K562 (cell line): ENCODE data around the gene UFC1. TPM values are rescaled to one million over a fixed set of nuclear protein-coding genes. Genes with fewer than 3 reads are reported as not detected.

Experiments
- ATAC-seq: fragments of 200-7000 bp; cut with Tn5 transposase; 3 replicates; pipeline ENCODE4 v1.9.1; 2020; ENCODE audit warnings: moderate library complexity
- BruUV-seq: library from RNA; stranded (reverse); fragments of 400-500 nt; replicated peaks from 2 replicates; lab custom pipeline; 2021; lab: Mats Ljungman, UMichigan
- CTCF ChIA-PET: fragments of 300-600 bp; formaldehyde crosslinking; extraction: SDS; loops from one replicate; lab custom pipeline; 2021; ENCODE audit warnings: low intra/inter-chr PET ratio; lab: Yijun Ruan, JAX
- POLR2A ChIA-PET: fragments of 300-600, 350-650 bp; sonication (Branson Sonifier 250); formaldehyde crosslinking; extraction: SDS; loops from one replicate; lab custom pipeline; 2021; ENCODE audit warnings: antibody characterized with exemption, inconsistent platforms; lab: Yijun Ruan, JAX
- DNase-seq, 4 experiments: peaks; one replicate each; pipeline versions ENCODE4 v3.0.0 to v3.0.0-alpha.2; 2011 to 2018; ENCODE audit warnings: low spot score in 3 of 4, mixed read lengths in 3 of 4; ENCODE audit errors: extremely low read depth in 1 of 4
- FAIRE-seq: peaks from 2 replicates; lab custom pipeline; 2011; peaks lifted over from hg19 to GRCh38; lab: Jason Lieb, UNC
- H2AFZ ChIP-seq: 2 replicates; pipeline ENCODE4 v1.6.0; 2011; ENCODE audit warnings: low read depth, low read length, control low read depth, inconsistent platforms
- H3K27ac ChIP-seq: fragments of 200-600 bp; 3 replicates; pipeline ENCODE4 v1.8.0; 2011; ENCODE audit warnings: low read depth, mild to moderate bottlenecking, control low read depth, inconsistent platforms, low read length, moderate library complexity, mixed read lengths; ENCODE audit errors: extremely low read depth
- H3K27me3 ChIP-seq, 2 experiments: fragments of 300-600 bp in 1 of 2; 2 replicates in 1 of 2; 3 replicates in 1 of 2; pipeline versions ENCODE4 v1.6.0 to v1.8.0; 2011; ENCODE audit warnings: inconsistent platforms in 2 of 2, low read length in 2 of 2, mild to moderate bottlenecking in 1 of 2, mixed read lengths in 1 of 2, moderate library complexity in 1 of 2; ENCODE audit not compliant: control insufficient read depth in 2 of 2, insufficient read depth in 2 of 2
- H3K36me3 ChIP-seq: fragments of 300-600 bp; 3 replicates; pipeline ENCODE4 v1.8.0; 2011; ENCODE audit warnings: mild to moderate bottlenecking, low read length, inconsistent platforms; ENCODE audit not compliant: control insufficient read depth, insufficient read depth
- H3K4me1 ChIP-seq, 2 experiments: fragments of 200-600 bp in 1 of 2; replicated peaks in 1 of 2; 2 replicates in 1 of 2; 3 replicates in 1 of 2; pipeline versions ENCODE4 v1.5.1 to v1.8.0; 2011; ENCODE audit warnings: inconsistent platforms in 2 of 2, low read length in 2 of 2, mild to moderate bottlenecking in 1 of 2, mixed read lengths in 1 of 2, moderate library complexity in 1 of 2; ENCODE audit not compliant: control insufficient read depth in 2 of 2, insufficient read depth in 2 of 2
- H3K4me2 ChIP-seq: 2 replicates; pipeline ENCODE4 v1.6.1; 2011; ENCODE audit warnings: low read length, control low read depth, inconsistent platforms, mixed read lengths; ENCODE audit not compliant: insufficient read depth
- H3K4me3 ChIP-seq: fragments of 200-600 bp; sonication (generic), shearing (Covaris generic); 2 replicates; pipeline ENCODE4 v1.5.1; 2016; ENCODE audit warnings: control low read depth, inconsistent platforms
- H3K79me2 ChIP-seq: fragments of 200-600 bp; 3 replicates; pipeline ENCODE4 v1.8.0; 2011; ENCODE audit warnings: low read length, inconsistent platforms; ENCODE audit not compliant: control insufficient read depth, insufficient read depth
- H3K9ac ChIP-seq, 2 experiments: 2 replicates each; pipeline versions ENCODE4 v1.6.0 to v1.6.1; 2011; ENCODE audit warnings: low read depth in 2 of 2, low read length in 2 of 2, control low read depth in 1 of 2, inconsistent platforms in 1 of 2, mild to moderate bottlenecking in 1 of 2, mixed read lengths in 1 of 2; ENCODE audit not compliant: insufficient read depth in 1 of 2
- H3K9me1 ChIP-seq: one replicate; pipeline ENCODE4 v1.6.0; 2011; ENCODE audit warnings: inconsistent platforms, mild to moderate bottlenecking, low read length, moderate library complexity; ENCODE audit not compliant: control insufficient read depth, insufficient read depth
- H3K9me3 ChIP-seq: replicated peaks from 2 replicates; pipeline ENCODE4 v1.5.1; 2011; ENCODE audit warnings: low read depth, low read length, inconsistent platforms; ENCODE audit not compliant: control insufficient read depth, insufficient read depth
- H4K20me1 ChIP-seq: replicated peaks from 2 replicates; pipeline ENCODE4 v1.6.1; 2011; ENCODE audit warnings: low read length, inconsistent platforms, mixed read lengths; ENCODE audit not compliant: control insufficient read depth, insufficient read depth
- CREM ChIP-seq: IDR thresholded peaks from 2 replicates; pipeline ENCODE4 v1.6.1; 2014; ENCODE audit warnings: antibody characterized with exemption, low read depth
- E2F4 ChIP-seq: sonication (generic); formaldehyde crosslinking; IDR thresholded peaks from 2 replicates; pipeline ENCODE4 v1.8.0; 2022; ENCODE audit warnings: mild to moderate bottlenecking, low read depth, missing genetic modification reagents
- EP400 ChIP-seq: fragments of 450-650 bp; IDR thresholded peaks from 2 replicates; pipeline ENCODE4 v1.6.1; 2017; ENCODE audit warnings: antibody characterized with exemption, mild to moderate bottlenecking, moderate library complexity
- HDAC8 ChIP-seq: fragments of 450-650 bp; IDR thresholded peaks from 2 replicates; pipeline ENCODE4 v1.6.1; 2016; ENCODE audit warnings: mild to moderate bottlenecking, missing genetic modification characterization, moderate library complexity, missing compliant biosample characterization
- MAFK ChIP-seq: IDR thresholded peaks from 2 replicates; pipeline ENCODE4 v1.6.1; 2011; ENCODE audit warnings: low read length, improper control_type of control experiment
- NCOA6 ChIP-seq: fragments of 450-650 bp; IDR thresholded peaks from 2 replicates; pipeline ENCODE4 v1.6.1; 2017; ENCODE audit warnings: mild to moderate bottlenecking
- NFYB ChIP-seq: IDR thresholded peaks from 2 replicates; pipeline ENCODE4 v1.6.1; 2011; ENCODE audit warnings: mild to moderate bottlenecking, moderate library complexity; ENCODE audit not compliant: insufficient read length; ENCODE audit errors: extremely low read depth
- SMARCA4 ChIP-seq: fragments of 450-650 bp; IDR thresholded peaks from 2 replicates; pipeline ENCODE4 v1.6.1; 2016
- SRSF3 ChIP-seq: fragments of 200-400 bp; formaldehyde crosslinking; IDR thresholded peaks from 2 replicates; pipeline ENCODE4 v1.6.1; 2016; ENCODE audit warnings: mild to moderate bottlenecking, low read length, moderate library complexity; ENCODE audit not compliant: insufficient read depth
- TOE1 ChIP-seq, 2 experiments: fragments of 450-650 bp in 1 of 2; sonication (generic) in 1 of 2; formaldehyde crosslinking in 1 of 2; IDR thresholded peaks; 2 replicates each; pipeline versions ENCODE4 v1.7.1 to v1.8.0; 2016 to 2022; ENCODE audit warnings: borderline replicate concordance in 2 of 2, mild to moderate bottlenecking in 2 of 2, antibody characterized with exemption in 1 of 2, inconsistent platforms in 1 of 2, low read depth in 1 of 2, missing genetic modification reagents in 1 of 2, moderate library complexity in 1 of 2
- ZKSCAN3 ChIP-seq: fragments of 250-450 bp; sonication (Bioruptor Pico); IDR thresholded peaks from 2 replicates; pipeline ENCODE4 v1.4.0; 2020
- ZNF133 ChIP-seq: fragments of 250-450 bp; sonication (Bioruptor Pico); IDR thresholded peaks from 2 replicates; pipeline ENCODE4 v1.4.0; 2020; ENCODE audit warnings: mild to moderate bottlenecking
- ZNF24 ChIP-seq: fragments of 450-650 bp; IDR thresholded peaks from 2 replicates; pipeline ENCODE4 v1.6.1; 2016
- ZNF609 ChIP-seq: sonication (generic); formaldehyde crosslinking; IDR thresholded peaks from 2 replicates; pipeline ENCODE4 v1.8.1; 2023; ENCODE audit warnings: missing genetic modification reagents, mild to moderate bottlenecking, borderline replicate concordance
- ZNF766 ChIP-seq: fragments of 200-800 bp; sonication (Bioruptor generic); conservative IDR thresholded peaks from 2 replicates; pipeline ENCODE4 v1.6.1; 2016; ENCODE audit warnings: missing genetic modification characterization, missing compliant biosample characterization
- ZNF79 ChIP-seq: fragments of 250-450 bp; sonication (Bioruptor Pico); IDR thresholded peaks from 2 replicates; pipeline ENCODE4 v1.4.0; 2020; ENCODE audit warnings: low read depth, mild to moderate bottlenecking, moderate library complexity
- WGBS: fragments of 100-300 bp; shearing (Covaris generic); methylation state at CpG from one replicate; pipeline ENCODE4 v1.1.6; 2016; ENCODE audit warnings: low coverage, mixed read lengths; ENCODE audit not compliant: insufficient coverage; ENCODE audit errors: missing lambda C conversion rate; 5-methylcytosine and 5-hydroxymethylcytosine counted together
- in situ Hi-C: fragments of 300-500 bp; cut with MboI; formaldehyde crosslinking; loops from 4 replicates; pipeline ENCODE4 v1.15.0; 2018; ENCODE audit warnings: inconsistent platforms, mixed read lengths
- intact Hi-C: fragments of 100-400 bp; cut with micrococcal nuclease; formaldehyde crosslinking; loops from 2 replicates; pipeline ENCODE4 v1.14.2; 2022
- polyA plus RNA-seq, 8 experiments: library from polyadenylated mRNA; depleted of rRNA in 4 of 8; stranded (reverse) in 5 of 8; unstranded in 3 of 8; fragments of >200 nt; fragmentation: Nextera tagmentation in 2 of 8; fragmentation: Illumina TruSeq in 1 of 8; extraction: Ambion mirVana in 2 of 8; extraction: Trizol in 1 of 8; gene quantifications; 2 replicates each; pipeline versions ENCODE4 v1.2.1 to v1.2.3, GENCODE V29; 2011 to 2014; ENCODE audit warnings: inconsistent platforms in 1 of 8, missing spikeins in 1 of 8
- total RNA-seq, 7 experiments: library from RNA; depleted of rRNA in 6 of 7; stranded (reverse); fragments of >200 nt in 6 of 7; fragmentation: Illumina TruSeq in 2 of 7; extraction: Trizol in 2 of 7; gene quantifications; 2 replicates each; pipeline versions ENCODE4 v1.2.1 to v1.2.3, GENCODE V29; 2011 to 2021; ENCODE audit warnings: low replicate concordance in 1 of 7

UFC1 gene
- total and polyA plus RNA-seq, 9 of the 15 experiments (the other 6 are each of a cell fraction or from before 2014, with no cell fraction given) = 92.8 to 220 (median 161) TPM

- POLR2A ChIA-PET = interaction anchor here (0.7 to 1.8 kb wide), 4 partner anchors 10 to 783 kb away, joined by 3 to 8 read pairs (median 6); partner anchors contain the start of genes B4GALT3 and NDUFS2
- intact Hi-C loops = loop anchor here (1.0 to 2.0 kb wide), 3 partner anchors 17 to 183 kb away; no protein-coding TSS in a partner anchor
- no peak for DNase-seq
- TF ChIP-seq ZNF133 (CRISPR knock-in tag) (no peak), HDAC8 (tag) (no peak), CREM (no peak), NCOA6 (no peak), SMARCA4 (no peak), ZNF609 (CRISPR knock-in tag) (no peak), SRSF3 (no peak), ZNF24 (no peak), ZNF79 (no peak), MAFK (no peak), NFYB (no peak), EP400 (no peak), TOE1 (IDR thresholded peaks at IDR 0.05; ENCODE audit: borderline replicate concordance) (no peak), TOE1 (CRISPR knock-in tag; IDR thresholded peaks at IDR 0.05; ENCODE audit: borderline replicate concordance, low read depth) (no peak), E2F4 (no peak), ZNF766 (CRISPR knock-in tag) (no peak), ZKSCAN3 (no peak)
Measured at GRCh38 chr1:161191971-161192370, 38.2 kb downstream of the UFC1 start.

More at GRCh38 chr1:161191971-161192370, 38.2 kb downstream of the UFC1 start:
- H3K27me3 ChIP-seq = no peaks in the 10 kb centered on the region
- no peaks in the 10 kb centered on the region for H4K20me1 ChIP-seq
- ATAC-seq = no peak
- no peaks in the 10 kb centered on the region for H3K79me2 ChIP-seq
- no peaks in the 10 kb centered on the region for H3K36me3 ChIP-seq
- in situ Hi-C loops = no loop called here
- H3K9me3 ChIP-seq = no peaks in the 10 kb centered on the region
- no peak overlapping the region for H3K4me3 ChIP-seq
- no peak overlapping the region for H3K4me2 ChIP-seq
- FAIRE-seq = no peak
- WGBS = 22% methylated on average over 8 of the region's 8 CpGs
- no TSS peak for BruUV-seq
- peak overlapping the region; percentile 94; the same call in 1 of the 2 replicates for H2AFZ ChIP-seq
- no peak overlapping the region for H3K27ac ChIP-seq
- peak overlapping the region in 1 of 2 experiments; percentile 43; a peak in 1 of 4 replicates for H3K9ac ChIP-seq
- no peaks in the 10 kb centered on the region for H3K9me1 ChIP-seq
- CTCF ChIA-PET = interaction anchor here (0.9 to 2.4 kb wide), 3 partner anchors 29 to 176 kb away, joined by 3 to 9 read pairs (median 5); partner anchors contain the start of gene CFAP126
- H3K4me1 ChIP-seq = peaks cover 18 to 28% of the 10 kb centered on the region in 2 experiments
